GM19239 (cell line): ENCODE data around the gene TNS3.

Experiments used
- DNase-seq: peaks from one replicate; pipeline ENCODE4 v3.0.0; 2011; ENCODE audit warnings: low spot score; ENCODE audit not compliant: insufficient read length
- FAIRE-seq: peaks from 2 replicates; lab custom pipeline; 2011; peaks lifted over from hg19 to GRCh38; lab: Jason Lieb, UNC

TNS3 gene

DNA sequence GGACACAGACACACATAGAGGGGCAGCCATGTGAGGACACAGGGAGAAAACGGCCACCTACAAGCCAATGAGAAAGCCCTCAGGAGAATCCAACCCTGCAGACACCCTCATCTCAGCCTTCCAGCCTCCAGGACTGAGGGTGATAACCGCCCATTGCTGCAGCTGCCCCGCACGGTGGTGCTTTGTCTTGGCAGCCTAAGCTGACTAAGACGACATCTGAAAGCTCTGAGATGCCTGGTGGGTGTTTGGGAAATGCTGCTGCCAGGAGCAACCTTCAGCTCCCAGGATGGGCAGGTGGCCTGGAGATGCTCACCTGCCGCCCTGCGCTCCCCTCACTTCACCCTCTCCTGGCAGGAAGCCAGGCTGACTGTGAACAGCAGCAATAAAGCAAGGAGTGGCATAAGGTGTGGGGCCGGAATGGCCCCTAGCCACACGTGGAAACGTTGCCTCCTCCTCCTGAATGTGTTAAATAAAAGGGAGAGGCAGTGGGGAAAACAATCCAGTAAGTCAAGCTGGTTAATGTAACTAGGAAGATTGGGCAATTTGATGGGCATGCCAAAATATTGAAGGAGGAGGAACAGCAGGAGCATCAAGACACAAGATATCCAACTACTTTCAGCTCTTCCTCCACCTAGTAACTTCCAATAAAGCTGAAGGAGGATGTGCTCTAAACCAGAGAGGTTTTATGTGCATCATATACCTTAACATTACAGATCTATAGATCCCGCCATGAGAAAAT, 121.5 kb downstream of the TNS3 start:
- DNase-seq (no peak), FAIRE-seq (no peak)

DNA sequence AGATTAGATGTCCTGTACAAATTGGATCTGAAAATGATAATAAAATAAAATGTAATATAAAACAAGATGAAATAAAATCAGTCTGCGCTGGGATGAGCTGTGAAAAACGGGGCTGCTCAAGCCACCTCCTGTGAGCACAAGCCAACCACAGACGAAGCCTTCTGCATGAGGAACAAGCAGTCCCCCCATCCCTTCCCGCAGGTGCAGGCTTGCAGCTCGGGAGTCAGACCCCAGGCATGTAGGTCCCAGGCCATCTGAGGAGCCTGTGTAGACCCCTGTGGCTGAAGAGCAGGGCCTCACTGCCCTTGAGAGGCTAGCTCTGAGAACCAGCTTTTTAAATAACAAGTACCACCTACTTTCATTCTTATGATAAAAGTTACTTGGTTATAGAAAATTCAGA, 123.4 kb downstream of the TNS3 start:
- no peak for DNase-seq
- FAIRE-seq: no peak

DNA sequence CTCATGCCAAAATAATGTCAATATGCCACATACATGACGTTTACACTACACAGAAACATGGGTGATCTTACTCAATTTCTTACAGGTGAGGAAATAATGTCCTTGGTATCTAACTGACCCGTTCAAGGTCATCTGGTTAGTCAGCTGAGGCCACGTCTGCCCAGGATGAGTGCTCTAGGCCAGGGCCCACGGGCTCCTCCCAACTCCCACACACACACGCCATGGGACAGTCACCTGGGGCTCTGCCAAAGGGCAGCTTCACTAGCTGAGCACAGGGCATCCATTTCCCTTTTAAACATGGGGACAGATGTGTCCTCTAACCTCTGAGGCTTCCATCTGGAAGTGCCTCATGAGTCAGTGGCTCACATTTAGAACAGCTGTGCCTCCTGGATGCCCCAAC, 123.9 kb downstream of the TNS3 start:
- no peak for DNase-seq
- FAIRE-seq: no peak

DNA sequence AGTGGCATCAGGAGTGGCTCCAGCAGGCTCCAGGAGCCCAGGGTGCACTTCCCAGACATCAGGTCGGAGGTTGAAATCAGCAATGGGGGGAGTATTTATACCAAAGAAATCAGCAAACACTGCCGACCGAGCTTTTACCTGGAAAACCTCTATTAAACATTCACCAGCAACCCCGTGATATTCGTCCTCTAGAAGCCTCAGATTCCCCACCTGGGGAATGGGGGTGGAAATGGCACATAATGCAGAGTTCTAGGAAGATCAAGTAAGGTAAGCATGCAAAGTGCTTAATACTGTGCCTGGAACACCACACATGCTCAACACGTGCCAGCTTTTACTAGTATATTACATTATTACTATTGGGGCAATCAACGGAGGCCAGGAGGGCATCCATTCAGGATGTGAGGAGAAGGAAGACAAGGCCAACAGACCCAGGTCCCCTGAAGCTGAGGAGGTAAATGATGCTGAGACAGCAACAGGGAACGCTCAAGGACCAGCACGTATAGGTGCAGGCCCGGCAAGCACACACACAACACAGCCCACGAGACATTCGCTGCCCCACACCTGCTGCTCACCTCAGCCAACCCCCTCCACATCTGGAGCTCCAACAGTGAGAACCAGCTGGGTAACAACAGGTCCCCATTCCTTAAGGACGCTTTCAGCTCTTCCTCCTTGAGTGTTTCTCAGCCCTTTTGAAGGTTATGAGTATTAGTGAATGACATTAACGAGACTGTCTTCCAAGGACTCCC, 125.5 kb downstream of the TNS3 start:
- DNase-seq: no peak
- no peak for FAIRE-seq

DNA sequence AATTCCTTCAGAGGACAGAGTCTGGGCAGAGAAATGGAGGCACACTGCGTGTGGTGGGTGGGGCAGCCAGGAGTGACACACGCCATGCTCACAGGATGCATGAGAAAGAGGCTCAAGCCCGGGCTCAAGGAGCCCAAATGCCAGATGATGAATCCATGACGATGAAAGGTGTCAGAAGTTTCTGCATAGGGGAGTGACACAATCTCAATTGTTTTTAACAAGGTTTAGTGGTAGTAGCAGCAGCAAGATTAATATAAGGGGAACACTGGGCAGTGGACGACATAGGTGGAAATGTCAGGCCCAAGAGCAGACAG, 126.1 kb downstream of the TNS3 start:
- DNase-seq (no peak), FAIRE-seq (no peak)

DNA sequence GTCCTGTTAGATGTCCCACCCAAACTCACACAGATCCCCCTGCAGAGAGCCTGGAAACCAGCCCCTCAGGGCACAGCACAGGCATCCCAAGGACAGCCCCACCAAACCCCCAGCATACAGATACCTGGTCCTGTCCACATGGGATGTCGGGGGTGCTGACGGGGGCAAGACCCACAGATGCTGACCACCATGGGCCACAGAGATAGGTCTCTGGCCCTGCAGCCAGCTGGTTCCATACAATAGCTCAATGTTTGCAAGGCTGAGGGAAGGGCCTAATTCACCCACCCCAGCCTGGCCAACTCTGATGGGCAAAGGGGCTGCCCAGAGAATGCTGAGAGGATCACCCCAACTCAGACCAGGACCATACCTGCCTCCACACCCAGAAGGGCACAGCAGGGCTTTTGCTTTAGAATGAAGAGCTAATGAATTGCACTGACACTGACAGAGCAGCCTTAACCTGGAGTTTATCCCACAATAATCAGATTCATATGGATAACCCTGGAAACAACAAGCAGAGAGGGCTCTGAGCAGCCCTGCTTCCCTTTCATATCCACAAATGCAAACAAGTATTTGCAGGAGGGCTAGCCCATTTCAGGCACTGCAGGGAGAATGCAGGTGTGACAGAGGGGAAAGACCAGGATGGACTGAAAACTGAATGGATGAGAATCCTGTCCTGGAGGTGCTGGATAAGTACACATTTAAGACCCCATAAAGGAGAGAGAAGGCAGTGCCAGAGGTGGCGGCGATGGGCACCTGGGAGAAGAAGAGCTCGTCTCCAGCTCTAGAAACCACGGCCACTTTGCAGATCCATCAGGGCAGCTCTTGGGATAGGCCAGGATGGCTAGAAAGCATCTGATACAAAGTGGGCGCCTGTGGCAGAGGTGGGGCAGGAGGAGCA, 126.7 kb downstream of the TNS3 start:
- no peak for FAIRE-seq
- no peak for DNase-seq

DNA sequence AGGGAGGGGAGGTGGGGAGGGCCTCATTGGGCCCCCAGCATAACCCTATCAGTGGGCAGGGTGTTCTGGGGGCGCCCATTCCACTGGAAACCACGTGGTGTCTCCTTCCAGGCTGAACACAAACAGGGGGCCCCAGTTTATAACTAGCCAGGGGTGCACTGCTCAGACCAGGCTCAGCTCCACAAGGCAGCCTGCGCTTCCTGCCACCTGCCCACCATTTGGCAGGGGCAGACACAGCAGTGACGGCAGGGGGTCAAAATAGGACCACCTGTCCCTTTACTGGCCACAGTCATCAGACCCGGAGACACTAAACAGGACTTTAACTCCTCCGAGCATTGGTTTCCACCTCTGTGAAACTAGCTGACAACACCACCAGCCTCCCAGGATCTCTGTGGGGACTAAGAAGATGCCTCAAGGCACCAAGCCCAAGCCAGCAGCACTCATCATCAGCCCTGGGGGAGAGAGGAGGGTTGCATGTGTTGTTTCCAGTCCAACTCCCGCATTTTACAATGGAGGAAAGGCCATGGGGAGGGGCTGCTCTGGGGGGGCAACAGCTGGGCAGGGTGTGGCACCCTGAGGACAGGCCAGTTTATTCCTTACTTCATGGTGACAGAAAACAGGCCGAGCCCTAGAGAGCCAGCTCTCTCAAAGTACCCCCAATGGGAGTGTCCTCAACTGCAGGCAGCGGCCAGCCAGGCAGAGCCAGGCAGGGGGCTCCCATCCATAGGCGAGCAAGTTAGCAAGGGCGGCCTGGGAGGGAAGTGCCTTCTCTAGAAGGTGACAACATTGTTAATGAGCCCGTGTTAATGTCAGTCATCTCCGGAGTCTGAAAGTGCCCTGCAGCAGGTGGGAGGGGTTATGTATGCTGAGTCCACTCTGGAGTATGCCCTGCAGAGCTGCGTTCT, 127.6 kb downstream of the TNS3 start:
- no peak for FAIRE-seq
- DNase-seq: no peak

DNA sequence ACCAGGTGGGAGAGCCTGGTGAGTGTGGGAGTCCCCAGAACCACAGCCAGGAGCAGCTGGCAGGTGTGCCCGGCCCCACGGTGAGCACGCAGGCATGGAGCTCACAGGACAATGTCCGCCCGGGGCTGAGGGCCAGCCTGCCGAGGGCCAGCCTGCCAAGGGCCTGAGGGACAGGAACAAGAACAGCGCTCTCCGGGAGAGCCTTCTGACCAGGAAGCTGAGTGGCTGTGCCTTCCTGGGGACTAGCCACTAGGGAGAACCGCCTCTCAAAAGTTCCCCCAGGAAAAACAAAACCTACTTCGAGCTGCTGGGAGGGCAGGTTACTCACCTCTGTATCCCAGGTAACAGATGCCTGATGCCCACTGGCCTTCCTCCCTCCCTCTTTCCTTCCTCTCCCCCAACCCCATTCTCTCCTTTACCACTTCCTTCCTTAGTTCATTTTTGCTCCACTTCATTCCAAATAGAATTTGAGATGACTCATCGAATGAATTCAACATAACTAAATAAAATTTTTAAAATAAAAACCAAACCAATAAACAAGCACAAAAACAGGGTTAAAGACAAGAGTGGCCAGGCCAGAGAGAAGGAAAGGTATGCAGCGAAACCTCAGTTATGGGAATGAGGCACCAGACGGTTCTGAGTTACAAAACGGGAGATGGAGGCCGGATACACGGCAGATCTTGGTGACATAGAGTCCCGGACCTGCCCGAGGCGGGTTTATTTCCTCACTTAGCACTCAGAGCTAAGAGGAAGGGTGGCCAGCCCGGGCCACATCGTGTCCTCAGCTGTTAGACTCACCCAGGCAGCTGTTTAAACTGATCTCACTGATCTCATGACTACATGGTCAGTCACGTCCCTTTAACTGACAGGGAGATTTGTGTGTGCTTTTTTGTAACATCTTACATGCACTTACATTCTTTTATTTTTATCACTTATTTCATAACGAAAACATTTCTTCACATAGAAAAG, 128.5 kb downstream of the TNS3 start:
- FAIRE-seq (no peak), DNase-seq (no peak)

DNA sequence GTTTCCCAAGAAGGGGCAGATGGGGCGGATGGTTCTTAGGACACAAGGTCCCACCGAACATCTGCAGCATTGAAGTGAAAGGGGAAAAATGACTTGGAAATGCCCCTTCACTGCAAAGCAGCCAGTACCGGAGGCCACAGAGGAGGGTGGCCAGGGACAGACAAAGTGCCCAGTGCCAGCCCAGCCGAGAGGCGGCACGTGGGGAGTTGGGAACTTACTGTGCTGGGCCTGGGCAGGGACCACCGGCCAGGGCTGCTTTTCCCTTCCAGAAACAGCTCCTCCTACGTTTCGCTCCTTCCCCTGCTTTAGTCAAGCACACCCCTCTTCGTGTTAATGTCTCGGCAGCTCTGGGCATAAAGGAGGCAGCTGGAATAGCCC, 129.2 kb downstream of the TNS3 start:
- DNase-seq (no peak), FAIRE-seq (no peak)

DNA sequence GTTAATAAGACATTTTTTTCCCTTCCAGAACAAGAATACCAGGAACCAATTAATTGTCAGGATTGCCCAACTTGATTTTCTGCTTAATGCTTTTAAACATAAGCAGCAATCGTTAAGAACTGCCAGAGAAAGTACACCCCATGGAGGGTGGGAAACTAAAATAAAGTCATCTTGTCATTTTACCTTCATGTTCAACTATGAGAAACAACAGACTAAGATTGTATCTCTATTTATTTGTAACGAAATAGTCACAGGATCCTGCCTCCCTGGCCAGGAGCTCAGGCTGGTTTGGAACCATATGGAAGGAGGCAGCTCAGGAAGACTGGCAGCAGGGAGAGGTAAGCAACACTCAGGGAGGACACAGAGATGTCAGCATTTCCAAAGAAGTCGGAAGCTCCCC, 129.6 kb downstream of the TNS3 start:
- FAIRE-seq: no peak
- DNase-seq: no peak

DNA sequence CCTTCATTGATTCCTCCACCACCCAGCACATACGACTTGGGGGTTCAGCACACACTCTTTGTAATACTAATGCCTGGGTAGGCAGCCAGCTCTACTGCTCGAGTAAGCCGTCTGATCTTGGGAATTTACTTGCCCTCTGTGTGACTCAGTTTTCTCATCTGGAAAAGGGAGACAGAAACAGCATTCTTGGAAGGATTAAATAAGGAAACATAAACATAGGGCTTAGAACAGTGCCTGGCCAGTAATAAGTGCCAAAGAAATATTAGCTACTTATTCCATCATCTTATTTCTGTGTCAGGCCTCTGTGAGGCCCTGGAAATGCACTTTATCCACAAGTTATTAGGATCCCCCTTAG, 130.1 kb downstream of the TNS3 start:
- no peak for FAIRE-seq
- DNase-seq: no peak

DNA sequence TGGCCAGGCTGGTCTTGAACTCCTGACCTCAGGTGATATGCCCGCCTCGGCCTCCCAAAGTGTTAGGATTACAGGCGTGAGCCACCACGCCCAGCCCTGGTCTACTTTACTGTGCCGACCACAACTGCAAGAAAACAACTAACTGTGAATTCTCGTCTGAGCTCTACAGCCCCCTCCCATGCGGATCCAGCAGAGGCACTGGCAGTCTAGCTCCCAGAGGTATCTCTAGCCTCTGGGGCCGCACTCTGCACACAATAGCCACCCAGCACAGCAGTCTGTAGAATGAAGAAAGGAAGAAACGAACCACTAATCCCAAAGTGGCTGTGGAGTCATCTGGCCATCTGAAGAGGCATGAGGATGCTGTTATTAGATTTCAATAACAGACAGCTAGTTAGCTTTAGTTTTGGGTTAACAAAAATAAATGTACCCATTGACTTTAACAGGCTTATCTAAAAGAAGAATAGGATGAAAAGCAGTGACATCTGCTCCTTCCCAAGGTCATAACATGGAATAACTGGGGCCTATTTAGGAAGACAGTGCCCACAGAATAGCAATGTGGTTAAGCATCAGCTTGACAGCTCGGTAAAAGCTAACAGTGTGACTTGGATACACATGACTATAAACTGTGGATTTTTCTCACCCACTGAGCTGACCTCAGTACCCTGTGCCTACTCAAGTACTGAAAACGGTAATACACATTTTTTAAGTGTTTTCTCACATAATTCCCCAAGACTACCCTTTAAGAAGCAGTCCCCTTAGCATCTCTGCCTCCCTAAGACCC, 131.9 kb downstream of the TNS3 start:
- no peak for DNase-seq
- no peak for FAIRE-seq

DNA sequence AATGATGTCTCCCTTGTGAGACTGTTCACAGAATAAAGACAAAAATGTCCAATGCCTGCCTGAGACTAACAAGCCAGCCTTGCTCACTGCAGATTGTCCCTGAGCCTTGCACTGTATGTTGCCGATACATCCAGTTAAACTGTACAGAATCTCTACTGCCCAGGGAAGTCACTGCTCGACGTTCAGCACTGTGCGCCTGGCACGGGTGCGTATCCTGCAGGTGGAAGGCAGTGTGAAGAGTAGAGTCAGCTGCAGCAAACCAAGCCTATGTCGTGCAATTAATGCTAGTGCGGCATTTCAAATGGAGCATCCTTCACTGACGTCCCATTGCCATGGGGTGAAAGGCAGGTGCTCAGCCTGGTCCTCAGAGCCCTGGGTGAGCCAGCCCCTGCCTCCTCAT, 132.9 kb downstream of the TNS3 start:
- no peak for DNase-seq
- FAIRE-seq: no peak

DNA sequence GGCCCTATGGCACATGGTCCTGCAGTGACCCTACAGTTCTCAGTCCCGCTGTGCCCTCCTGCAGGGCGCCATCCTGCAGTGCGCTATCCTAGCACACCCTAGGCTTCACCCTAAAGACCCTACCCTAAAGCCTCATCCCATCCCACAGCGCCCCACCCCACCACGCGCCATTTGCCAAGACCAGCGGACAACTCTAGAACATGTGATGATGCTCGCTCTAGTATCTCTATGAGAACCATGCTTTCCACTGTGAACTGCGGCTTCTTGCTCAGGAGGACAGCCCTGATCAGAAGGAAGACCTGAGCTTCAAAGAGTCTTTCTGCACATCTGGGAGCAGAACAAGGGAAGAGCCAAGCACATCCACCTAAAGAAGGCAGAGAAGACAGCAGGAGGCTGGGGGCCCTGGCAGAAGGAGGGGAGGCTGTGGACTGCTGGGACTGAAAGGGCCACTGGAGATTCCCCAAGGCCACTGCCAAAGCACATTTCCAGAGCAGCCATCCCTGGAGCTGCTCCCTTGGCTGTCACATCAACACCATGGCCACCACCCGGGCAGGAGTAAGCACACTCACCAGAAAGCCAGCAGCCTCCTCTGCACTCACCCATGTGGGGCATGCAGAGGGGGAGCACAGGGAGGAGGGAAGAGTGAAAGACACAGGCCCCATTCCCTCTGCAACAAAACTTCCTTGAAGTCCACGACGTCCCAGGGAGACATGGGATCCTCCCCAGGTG, 134.1 kb downstream of the TNS3 start:
- DNase-seq (no peak), FAIRE-seq (no peak)

DNA sequence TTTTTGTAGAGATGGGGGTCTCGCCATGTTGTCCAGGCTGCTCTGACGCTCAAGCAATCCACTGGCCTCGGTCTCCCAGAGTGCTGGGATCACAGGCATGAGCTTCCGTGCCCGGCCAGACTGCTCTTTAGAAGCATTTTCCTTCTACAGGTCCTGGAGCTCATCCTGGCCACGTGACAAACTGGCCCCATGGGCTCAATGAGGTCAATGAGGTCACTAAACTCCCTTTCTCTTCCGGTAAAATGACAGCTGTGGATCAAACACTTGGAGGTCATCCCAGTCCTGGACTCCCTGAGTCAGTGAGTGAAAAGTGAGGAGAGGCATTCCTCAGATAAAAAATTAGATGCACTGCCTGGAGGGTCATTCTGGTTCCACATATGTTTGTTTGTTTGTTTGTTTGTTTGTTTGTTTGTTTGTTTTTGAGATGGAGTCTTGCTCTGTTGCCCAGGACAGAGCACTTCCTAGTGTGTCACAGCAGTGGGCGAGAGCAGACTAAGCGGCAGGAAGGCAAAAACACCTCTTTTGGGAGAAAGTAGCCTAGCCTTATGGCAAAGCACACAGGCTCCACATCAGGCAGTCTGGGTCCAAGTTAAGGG, 134.9 kb downstream of the TNS3 start:
- FAIRE-seq: no peak
- no peak for DNase-seq

DNA sequence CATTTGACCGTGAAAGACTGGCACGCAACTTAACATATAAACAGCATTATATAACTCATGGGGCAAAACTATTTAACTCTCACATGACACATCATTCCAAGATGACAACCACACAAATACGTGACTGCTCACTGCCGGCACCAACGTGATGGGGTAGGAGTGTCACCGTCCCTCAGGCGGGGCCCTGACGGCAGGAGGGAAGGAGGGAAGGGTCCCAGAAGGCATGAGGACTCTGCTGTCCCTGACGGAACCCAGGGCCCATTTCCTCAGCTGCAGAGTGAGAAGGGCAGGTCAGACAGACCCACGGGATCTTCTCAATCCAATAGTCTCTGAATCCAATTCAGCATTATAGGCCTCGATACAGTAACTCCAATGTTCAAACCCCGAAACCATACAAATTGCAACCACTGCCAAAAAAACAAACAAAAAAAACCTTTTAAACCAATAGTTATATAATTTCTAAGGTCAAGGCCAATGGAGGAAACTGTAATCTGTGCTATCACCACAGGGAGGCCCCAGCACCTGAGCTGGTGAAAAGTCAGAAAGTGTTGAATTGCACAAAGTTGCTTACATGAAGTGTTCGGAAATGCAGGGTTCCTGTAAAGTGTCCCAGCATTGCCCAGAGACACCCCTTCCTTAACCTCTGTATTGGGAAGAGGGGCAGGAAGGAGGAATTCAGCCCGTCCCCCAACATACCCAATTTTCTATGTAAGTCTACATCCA, 137.4 kb downstream of the TNS3 start:
- DNase-seq (peak; percentile 21), FAIRE-seq (no peak)

DNA sequence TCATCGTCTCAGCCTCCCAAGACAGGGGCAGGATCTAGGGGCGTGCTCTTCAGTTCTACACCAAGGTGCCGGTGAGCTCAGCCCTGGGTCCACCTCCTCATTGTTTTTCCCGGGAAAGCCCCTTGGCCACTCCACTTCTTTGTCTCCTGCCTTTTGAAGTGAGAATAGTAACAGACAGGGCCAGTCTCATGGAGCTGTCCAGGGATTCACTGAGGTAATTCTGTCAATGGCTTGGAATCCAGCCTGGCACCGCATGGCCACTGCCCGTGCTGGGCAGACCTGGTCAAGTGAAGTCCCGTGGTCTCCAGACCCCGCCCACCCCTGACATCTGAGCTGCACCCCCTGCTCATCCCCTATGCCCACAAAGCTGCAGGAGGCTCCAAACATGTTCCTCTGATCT, 138.9 kb downstream of the TNS3 start:
- FAIRE-seq (no peak), DNase-seq (no peak)
